ENCODE measurements around the gene KCNQ1. TPM values are rescaled to one million over a fixed set of nuclear protein-coding genes. Genes with fewer than 3 reads are reported as not detected.

Gene KCNQ1
- total and polyA plus RNA-seq, 2 donors (not counting 3 experiments of a cell fraction or from before 2014, with no cell fraction given), result 0.07 to 0.09 TPM

DNA sequence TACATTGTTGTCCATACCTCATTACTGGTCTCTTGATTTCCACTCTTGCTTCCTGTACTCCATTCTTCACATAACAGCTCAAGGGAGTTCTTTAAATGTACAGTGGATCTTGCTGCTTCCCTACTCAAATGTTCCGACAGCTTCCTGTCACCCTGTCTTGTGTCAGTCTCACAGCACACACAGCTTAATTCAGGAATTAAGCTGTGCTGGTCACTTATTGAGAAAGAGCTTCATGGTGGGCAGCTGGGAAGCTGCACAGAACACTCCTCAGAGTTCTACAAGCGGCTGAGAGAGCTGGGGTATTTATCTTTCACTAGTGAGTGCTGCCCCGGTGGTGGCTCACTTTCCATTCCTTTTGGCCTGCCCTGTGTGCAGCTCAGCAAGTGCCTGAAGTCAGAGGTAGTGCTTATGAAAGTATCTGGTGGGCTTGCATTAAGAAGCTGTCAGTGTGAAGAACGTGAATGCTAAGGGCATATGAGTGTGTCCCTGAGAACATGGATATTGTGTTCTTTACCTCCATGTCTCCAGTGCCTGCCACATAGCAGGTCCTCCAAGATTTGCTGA is 206.3 kb downstream of the KCNQ1 start:
- no peaks in the 10 kb centered on the region for H3K9me3 ChIP-seq (replicated peaks; ENCODE audit: control insufficient read depth, insufficient read depth, low read length)
- FAIRE-seq, result no peak
- POLR2A ChIA-PET, result no interaction called here

More for the DNA sequence above, 206.3 kb downstream of the KCNQ1 start:
- no peaks in the 10 kb centered on the region for H4K20me1 ChIP-seq (replicated peaks; ENCODE audit: control insufficient read depth, extremely low read depth, insufficient read depth, low read length)
- no peaks in the 10 kb centered on the region for H3K36me3 ChIP-seq (ENCODE audit: control insufficient read depth in 2 of 2, extremely low read depth in 1 of 2, insufficient read depth in 2 of 2, low read length in 2 of 2)
- H3K4me3 ChIP-seq (replicated peaks in 1 of 3; ENCODE audit: insufficient read depth in 1 of 3, low read depth in 1 of 3, low read length in 3 of 3), result no peak overlapping the region
- H3K4me1 ChIP-seq (ENCODE audit: control insufficient read depth, extremely low read depth, insufficient read depth, low read length), result no peaks in the 10 kb centered on the region
- no peak overlapping the region for H3K9ac ChIP-seq (replicated peaks; ENCODE audit: extremely low read depth, insufficient read depth, low read length)
- BruUV-seq (replicated peaks), result no TSS peak
- H3K4me2 ChIP-seq (ENCODE audit: insufficient read depth, low read length), result no peak overlapping the region
- no peak for DNase-seq (ENCODE audit: low read depth, low spot score)
- H3K9me1 ChIP-seq (replicated peaks; ENCODE audit: control insufficient read depth, extremely low read depth, insufficient read depth, low read length), result no peaks in the 10 kb centered on the region
- no peak overlapping the region for H3K27ac ChIP-seq (ENCODE audit: insufficient read depth, low read depth, low read length)
- TF ChIP-seq MYC (IDR thresholded peaks at IDR 0.05; ENCODE audit: low read depth, low read length) (no peak), GATA2 (IDR thresholded peaks at IDR 0.05; ENCODE audit: insufficient read depth, insufficient read length, low read depth, low read length) (no peak), EZH2 (IDR thresholded peaks at IDR 0.05; ENCODE audit: borderline replicate concordance, low read depth, low read length, severe bottlenecking) (no peak), MAX (IDR thresholded peaks at IDR 0.05; ENCODE audit: insufficient read depth, insufficient read length) (no peak), POLR2AphosphoS5 (IDR thresholded peaks at IDR 0.05; ENCODE audit: insufficient read depth, low read depth, low read length) (no peak), CTCF (IDR thresholded peaks at IDR 0.05; ENCODE audit: extremely low read depth in 1 of 2, insufficient read depth in 1 of 2, low read depth in 1 of 2, low read length in 2 of 2) (no peak), POLR2A (IDR thresholded peaks at IDR 0.05; ENCODE audit: low read depth, low read length) (no peak), FOS (IDR thresholded peaks at IDR 0.05; ENCODE audit: borderline replicate concordance, insufficient read depth, low read length) (no peak), JUN (IDR thresholded peaks at IDR 0.05; ENCODE audit: borderline replicate concordance, insufficient read depth, insufficient read length, low read depth) (no peak)
- no peak overlapping the region for H2AFZ ChIP-seq (ENCODE audit: low read depth, low read length)
- no peaks in the 10 kb centered on the region for H3K79me2 ChIP-seq (ENCODE audit: control insufficient read depth, insufficient read depth, low read length)
- intact Hi-C loops (cut with micrococcal nuclease) (no loop called here), dilution Hi-C loops (cut with MboI; ENCODE audit: extremely low pct_ligation_motif_present, low sequenced_read_pairs) (no loop called here)
- CTCF ChIA-PET, result no interaction called here
- H3K27me3 ChIP-seq (ENCODE audit: control insufficient read depth in 2 of 2, insufficient read depth in 2 of 2, low read length in 2 of 2), result no peaks in the 10 kb centered on the region
